HG03378 (cell line): Measurements from ENCODE around the gene KLHL8.

Experiments used
- ATAC-seq: cut with Tn5 transposase; IDR thresholded peaks from one replicate; pipeline ENCODE4 v1.9.1; 2021; ENCODE audit warnings: mild to moderate bottlenecking, moderate library complexity; ENCODE audit not compliant: unreplicated experiment

Gene KLHL8

DNA sequence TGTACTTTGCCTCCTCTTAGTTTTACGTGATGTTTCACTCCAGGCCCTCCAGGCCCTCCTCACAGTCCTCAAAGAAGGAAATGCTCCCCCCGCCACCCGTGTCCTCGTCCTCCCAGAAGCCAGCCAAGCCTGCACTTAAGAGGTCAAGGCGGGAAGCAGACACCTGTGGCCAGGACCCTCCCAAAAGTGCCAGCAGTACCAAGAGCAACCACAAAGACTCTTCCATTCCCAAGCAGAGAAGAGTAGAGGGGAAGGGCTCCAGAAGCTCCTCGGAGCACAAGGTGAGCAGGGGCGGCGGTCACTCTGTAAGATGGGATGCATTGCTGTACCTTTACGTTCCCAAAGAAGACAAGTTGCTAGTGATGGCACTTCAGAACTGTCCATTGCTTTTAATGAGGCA lies 94.4 kb downstream of the KLHL8 start:
- ATAC-seq = no peak

DNA sequence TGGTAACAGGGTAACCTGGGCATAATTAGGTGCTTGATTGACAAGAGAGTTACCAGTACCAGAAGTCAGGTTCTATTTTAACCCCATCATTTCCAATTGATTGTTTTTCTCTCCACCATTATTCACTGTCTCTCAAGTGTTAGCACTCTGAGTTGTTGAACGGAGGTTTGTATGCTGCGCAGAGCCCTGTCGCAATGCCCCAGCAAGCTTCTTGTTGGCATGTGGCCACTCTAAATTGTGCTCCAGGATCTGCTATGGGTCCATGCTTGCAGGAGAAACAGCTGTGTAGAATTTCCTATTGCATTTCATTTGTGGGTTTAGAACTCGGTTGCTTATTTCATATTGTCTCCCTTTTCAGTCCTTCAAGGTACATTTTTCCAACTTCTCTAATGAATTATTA lies 98.2 kb downstream of the KLHL8 start:
- ATAC-seq = no peak

- ATAC-seq = no peak
Measured at GRCh38 chr4:87121341-87122065, 98.9 kb downstream of the KLHL8 start.

DNA sequence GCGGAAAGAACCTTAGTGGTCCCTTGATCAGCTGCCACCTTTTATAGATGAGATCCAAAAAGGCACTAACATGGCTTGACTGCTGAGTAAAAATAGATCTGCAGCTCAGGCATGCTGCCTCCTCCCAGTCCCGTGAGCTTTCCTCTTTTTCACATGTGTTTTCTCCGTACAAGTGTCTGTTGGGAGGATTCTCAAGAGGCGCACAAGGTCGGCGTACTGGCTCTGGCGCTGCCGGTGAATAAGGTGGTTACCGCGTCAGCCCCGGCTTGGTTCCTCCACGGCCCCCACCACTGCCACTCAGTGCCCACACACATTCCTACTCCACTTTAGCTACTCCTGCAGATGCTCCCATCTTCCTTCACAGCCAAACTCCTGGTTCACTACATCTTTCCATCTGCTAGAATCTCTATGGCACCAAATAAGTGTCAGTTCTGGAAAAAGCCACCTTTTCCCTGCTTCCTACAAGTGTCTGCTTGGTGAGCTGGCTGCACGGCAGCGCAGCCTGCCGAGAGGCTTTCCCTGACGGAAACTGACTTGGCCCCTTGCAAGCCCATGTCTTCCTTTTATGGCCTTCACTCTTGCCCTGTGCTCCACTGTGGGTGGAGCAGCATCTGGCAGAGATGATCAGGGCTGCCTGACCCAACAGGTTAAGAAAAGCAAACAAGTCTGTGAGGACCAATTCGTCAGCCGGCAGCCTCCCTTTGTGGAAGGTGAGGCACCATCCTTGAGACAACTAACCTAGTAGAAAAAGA lies 99.8 kb downstream of the KLHL8 start:
- no peak for ATAC-seq

DNA sequence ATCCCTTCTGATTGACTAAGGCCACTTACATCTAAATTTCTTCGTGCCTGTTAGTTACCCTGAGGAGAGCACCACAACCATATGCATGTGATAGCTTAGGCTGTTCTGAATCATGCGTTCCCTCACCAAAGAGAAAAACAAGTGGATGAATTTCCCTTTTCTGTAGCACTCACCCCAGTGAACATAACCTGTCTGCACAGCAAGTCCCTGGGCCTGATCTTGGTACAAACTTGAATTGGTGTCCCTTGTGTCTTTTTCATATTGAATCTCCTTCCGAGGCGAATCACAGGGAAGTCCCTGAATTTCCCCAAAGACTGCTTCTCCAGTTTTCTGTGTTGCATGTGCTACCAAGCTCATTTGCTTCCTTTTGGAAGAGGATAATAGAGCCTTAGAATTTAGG lies 100.4 kb downstream of the KLHL8 start:
- no peak for ATAC-seq

DNA sequence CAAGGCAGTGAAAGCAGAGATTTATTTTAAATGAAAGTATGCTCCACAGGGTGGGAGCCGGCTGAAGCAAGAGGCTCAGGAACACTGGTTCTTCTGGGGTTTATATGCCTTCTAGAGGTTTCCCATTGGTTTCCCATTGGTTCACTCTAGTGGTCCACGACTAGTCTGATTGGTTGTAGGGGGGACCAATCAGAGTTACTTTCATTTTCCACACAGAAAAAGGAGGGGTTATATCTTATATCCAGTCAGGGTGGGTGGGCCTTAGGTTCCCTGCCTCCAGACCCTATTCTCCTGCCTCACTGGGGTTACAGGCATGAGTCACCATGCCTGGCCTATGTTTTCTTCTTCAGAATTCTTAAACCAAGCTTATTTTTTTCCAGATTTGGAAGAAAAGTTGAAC lies 101.6 kb downstream of the KLHL8 start:
- ATAC-seq = no peak

DNA sequence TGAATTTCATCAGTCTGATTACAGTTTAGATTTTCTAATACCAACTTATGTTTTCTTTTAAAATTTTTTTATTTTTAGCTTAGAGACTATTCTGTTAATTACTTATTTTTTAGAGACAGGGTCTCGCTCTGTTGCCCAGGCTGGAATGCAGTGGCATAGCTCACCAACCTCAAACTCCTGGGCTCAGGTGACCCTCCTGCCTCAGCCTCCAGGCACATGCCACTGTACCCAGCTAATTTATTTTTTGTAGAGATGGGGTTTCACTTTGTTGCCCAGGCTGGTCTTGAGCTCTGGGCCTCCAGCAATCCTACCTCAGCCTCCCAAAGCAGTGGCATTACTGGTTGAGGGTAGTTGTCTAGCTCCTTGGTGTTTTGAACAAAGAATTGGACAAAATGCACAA lies 102.0 kb downstream of the KLHL8 start:
- no peak for ATAC-seq

- ATAC-seq = no peak
Measured at GRCh38 chr4:87117732-87118075, 102.7 kb downstream of the KLHL8 start.

DNA sequence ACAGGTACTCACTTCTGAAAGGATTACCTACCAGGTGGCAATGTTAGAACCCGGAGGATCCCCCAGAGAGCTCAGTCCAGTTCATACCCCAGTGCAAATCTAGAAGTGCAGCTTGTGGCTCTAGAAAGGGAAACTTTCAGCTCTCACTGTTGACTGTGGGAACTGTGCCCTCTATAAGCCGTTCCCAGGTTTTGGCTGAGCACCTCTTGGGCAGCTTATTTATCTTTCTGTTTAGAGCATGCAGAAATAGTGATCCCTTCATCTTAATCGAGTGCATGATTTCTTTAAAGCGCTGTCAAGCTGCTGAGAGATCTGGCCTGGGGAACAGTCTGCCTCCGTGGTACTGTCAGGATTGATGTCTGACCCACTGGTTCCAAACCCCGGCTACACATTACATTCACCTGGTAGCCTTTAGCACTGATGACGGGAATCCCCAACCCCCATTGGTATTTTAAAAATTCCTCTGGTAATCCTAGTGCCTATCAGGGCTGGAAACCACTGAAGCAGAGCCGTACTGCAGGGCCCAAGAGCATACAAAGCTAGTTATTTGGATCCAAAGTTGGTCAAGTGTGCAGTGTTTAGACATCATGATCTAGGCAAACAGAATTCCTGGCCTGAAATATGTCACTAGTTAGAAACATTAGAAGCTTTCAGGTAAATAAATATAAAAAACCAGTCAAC lies 103.2 kb downstream of the KLHL8 start:
- ATAC-seq = no peak

GRCh38 chr4:87116231-87116630 lies 104.2 kb downstream of the KLHL8 start:
- no peak for ATAC-seq

DNA sequence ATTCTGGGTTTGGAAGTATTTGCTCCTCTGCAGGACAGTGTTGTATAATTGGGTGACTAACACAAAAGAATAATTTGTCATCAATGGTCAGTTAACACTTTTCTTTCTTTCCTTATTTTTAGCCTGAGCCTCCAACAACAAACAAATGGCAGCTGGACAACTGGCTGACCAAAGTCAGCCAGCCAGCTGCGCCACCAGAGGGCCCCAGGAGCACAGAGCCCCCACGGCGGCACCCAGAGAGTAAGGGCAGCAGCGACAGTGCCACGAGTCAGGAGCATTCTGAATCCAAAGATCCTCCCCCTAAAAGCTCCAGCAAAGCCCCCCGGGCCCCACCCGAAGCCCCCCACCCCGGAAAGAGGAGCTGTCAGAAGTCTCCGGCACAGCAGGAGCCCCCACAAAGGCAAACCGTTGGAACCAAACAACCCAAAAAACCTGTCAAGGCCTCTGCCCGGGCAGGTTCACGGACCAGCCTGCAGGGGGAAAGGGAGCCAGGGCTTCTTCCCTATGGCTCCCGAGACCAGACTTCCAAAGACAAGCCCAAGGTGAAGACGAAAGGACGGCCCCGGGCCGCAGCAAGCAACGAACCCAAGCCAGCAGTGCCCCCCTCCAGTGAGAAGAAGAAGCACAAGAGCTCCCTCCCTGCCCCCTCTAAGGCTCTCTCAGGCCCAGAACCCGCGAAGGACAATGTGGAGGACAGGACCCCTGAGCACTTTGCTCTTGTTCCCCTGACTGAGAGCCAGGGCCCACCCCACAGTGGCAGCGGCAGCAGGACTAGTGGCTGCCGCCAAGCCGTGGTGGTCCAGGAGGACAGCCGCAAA lies 106.0 kb downstream of the KLHL8 start:
- ATAC-seq = no peak

- ATAC-seq = no peak
Measured at GRCh38 chr4:87112063-87112462, 108.4 kb downstream of the KLHL8 start.
